ENCODE data around the gene MAFG. TPM values are rescaled to one million over a fixed set of nuclear protein-coding genes. Genes with fewer than 3 reads are reported as not detected.
A peak's percentile ranks its signal among the peaks of the same experiment; 100 is the strongest.

MAFG gene
- total RNA-seq, 1 donor from 2014 or later, result 22.4 TPM

DNA sequence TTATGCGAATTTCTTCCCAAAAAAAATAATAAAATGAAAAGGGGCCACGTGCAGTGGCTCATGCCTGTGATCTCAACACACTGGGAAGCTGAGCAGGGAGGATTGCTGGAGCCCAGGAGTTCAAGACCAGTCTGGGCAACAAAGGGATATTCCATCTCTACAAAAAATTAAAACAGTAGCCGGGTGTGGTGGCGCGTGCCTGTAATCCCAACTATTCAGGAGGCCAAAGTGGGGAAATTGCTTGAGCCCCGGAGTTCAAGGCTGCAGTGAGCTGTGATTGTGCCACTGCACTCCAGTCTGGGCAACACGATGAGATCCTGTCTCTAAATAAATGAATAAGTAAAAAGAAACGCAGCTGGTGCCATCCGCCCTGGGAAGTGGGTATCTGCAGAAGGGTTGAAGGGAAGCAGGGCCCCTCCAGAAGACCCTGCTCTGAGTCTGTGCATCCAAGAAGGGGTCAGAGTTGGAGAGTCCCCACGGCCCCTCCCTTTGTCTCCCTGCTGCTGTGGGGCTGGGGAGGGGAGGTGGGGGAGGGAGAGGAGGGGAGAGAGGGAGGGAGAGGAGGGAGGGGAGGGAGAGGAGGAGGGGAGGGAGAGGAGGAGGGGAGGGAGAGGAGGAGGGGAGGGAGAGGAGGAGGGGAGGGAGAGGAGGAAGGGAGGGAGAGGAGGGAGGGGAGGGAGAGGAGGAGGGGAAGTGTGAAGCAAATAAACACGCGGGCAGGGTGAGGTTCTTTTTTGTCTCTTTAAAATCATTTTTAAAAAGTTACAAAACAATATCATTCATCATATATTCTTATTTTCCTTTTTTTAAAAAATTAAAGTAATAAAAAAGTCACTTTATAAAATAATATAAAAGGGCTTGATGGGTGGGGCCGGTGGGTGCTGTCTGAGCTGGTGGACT is 24.5 kb upstream of the MAFG start:
- H3K36me3 Mint-ChIP-seq, result no peaks in the 10 kb centered on the region
- no peak overlapping the region for H3K4me3 Mint-ChIP-seq
- TF ChIP-seq, protein P1, sequence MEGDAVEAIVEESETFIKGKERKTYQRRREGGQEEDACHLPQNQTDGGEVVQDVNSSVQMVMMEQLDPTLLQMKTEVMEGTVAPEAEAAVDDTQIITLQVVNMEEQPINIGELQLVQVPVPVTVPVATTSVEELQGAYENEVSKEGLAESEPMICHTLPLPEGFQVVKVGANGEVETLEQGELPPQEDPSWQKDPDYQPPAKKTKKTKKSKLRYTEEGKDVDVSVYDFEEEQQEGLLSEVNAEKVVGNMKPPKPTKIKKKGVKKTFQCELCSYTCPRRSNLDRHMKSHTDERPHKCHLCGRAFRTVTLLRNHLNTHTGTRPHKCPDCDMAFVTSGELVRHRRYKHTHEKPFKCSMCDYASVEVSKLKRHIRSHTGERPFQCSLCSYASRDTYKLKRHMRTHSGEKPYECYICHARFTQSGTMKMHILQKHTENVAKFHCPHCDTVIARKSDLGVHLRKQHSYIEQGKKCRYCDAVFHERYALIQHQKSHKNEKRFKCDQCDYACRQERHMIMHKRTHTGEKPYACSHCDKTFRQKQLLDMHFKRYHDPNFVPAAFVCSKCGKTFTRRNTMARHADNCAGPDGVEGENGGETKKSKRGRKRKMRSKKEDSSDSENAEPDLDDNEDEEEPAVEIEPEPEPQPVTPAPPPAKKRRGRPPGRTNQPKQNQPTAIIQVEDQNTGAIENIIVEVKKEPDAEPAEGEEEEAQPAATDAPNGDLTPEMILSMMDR (conservative IDR thresholded peaks at IDR 0.05), result no peak
- no peak overlapping the region for H3K27ac Mint-ChIP-seq
- no peaks in the 10 kb centered on the region for H3K9me3 Mint-ChIP-seq
- H3K27me3 Mint-ChIP-seq, result peaks cover 4% of the 10 kb centered on the region
- no peak for DNase-seq (ENCODE audit: extremely low spot score, unreplicated experiment)
- no peaks in the 10 kb centered on the region for H3K4me1 Mint-ChIP-seq (ENCODE audit: unreplicated experiment)

DNA sequence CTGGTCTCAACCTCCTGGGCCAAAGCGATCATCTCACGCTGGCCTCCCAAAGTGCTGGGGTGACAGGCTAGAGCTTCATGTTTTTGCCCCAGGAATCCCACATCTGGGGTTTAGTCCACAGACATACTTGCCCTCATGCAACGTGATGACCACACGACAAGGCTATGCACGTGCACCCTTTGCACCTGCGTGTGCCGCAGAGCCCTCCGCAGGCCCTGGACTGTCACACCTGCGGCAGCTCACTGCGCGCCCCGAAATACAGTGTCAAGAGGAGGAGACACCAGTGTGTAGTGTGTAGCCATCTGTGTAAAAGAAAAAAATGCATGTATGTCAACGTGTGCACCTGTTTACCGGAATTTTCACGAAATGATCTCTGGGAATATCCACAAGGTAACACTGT is 23.0 kb upstream of the MAFG start:
- TF ChIP-seq, protein P1 (conservative IDR thresholded peaks at IDR 0.05), result no peak
- Mint-ChIP-seq H3K27me3 (peaks cover 4% of the 10 kb centered on the region), H3K4me3 (no peak overlapping the region), H3K36me3 (no peaks in the 10 kb centered on the region), H3K27ac (no peak overlapping the region), H3K4me1 (ENCODE audit: unreplicated experiment) (no peaks in the 10 kb centered on the region), H3K9me3 (no peaks in the 10 kb centered on the region)
- no peak for DNase-seq (ENCODE audit: extremely low spot score, unreplicated experiment)

DNA sequence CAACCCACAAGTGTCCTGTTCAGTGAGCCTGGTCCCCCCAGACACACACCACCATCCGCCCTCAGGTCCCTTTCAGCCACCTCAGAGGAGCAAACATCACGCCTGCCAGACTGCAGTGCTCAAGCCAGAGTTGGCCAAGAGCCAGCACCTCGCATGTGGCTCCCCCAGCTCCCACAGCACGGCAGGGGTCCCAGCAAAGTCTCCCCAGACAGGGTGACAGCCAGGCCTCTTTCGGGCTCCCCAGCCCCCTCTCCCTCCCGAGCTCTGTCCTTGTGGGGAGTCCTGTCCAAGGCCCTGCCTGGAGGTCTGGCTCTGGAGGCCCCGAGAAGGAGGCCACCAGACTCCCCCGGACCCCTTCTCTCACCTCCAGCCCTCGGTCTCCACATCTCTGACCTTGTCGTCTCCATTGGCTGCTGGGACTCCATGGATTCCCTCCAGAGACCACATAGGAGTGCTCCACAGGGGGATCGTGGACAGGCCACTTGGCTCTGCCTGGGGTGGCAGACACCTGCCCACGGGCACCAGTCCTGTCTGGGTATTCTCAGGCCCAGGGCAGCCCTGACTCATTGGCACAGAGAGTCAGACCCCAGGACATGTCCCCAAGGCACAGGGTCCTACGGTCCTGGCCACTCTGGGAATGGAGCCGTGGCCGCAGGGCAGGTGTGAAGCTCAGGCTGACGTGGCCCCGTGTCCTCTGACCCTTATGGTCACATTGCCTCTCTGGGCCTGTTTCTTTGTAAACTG is 21.3 kb upstream of the MAFG start:
- H3K9me3 Mint-ChIP-seq, result no peaks in the 10 kb centered on the region
- DNase-seq (ENCODE audit: extremely low spot score, unreplicated experiment), result peak; percentile 69
- no peak overlapping the region for H3K4me3 Mint-ChIP-seq
- H3K27ac Mint-ChIP-seq, result no peak overlapping the region
- no peaks in the 10 kb centered on the region for H3K36me3 Mint-ChIP-seq
- no peaks in the 10 kb centered on the region for H3K4me1 Mint-ChIP-seq (ENCODE audit: unreplicated experiment)
- TF ChIP-seq, protein P1 (conservative IDR thresholded peaks at IDR 0.05), result no peak
- peaks cover 4% of the 10 kb centered on the region for H3K27me3 Mint-ChIP-seq

DNA sequence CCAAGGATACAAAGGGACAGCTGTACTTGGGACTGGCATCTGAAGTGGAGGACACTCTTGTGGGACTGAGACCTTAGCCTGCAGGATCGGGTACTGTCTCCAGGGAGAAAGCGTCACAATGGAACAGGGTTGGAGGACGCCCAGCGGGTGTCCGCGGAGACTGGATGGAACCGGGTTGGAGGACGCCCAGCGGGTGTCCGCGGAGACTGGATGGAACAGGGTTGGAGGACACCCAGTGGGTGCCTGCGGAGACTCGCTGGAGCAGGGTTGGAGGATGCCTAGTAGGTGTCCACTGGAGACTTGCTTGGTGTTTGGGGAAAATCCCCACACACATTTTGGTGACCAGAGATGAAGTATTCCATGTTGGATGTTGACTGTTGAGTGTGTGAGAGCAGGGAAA is 19.7 kb upstream of the MAFG start, which contains the start of gene MYADML2:
MYADML2 (minus strand) TSS at position 45 of the 400 bp plus-strand sequence. CDS start 5,492 bp downstream, outside the sequence.
- Mint-ChIP-seq H3K27ac (no peak within 1 kb of the TSS), H3K4me3 (no peak within 1 kb of the TSS), H3K9me3 (no peaks in the 10 kb centered on the region)

DNA sequence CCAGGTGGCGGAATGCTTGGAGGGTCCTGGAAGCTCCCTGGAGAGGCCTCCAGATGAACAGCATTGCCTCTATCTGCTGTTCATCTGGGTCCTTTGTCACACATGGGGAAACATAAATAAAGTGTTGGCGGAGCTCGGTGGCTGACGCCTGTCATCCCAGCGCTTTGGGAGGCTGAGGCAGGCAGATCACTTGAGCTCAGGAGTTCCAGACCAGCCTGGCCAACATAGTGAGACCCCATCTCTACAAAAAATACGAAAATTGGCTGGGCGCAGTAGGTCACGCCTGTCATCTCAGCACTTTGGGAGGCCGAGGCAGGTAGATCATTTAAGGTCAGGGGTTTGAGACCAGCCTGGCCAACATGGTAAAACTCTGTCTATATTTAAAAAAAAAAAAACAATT is 17.3 kb upstream of the MAFG start:
- Mint-ChIP-seq H3K27me3 (peaks cover 4% of the 10 kb centered on the region), H3K9me3 (no peaks in the 10 kb centered on the region), H3K36me3 (no peaks in the 10 kb centered on the region), H3K4me3 (no peak overlapping the region), H3K27ac (no peak overlapping the region), H3K4me1 (ENCODE audit: unreplicated experiment) (no peaks in the 10 kb centered on the region)
- no peak for DNase-seq (ENCODE audit: extremely low spot score, unreplicated experiment)
- TF ChIP-seq, protein P1 (conservative IDR thresholded peaks at IDR 0.05), result no peak

More for the DNA sequence above, 19.7 kb upstream of the MAFG start, which contains the start of gene MYADML2:
- Mint-ChIP-seq H3K4me1 (ENCODE audit: unreplicated experiment) (no peaks in the 10 kb centered on the region), H3K27me3 (peaks cover 4% of the 10 kb centered on the region), H3K36me3 (no peaks in the 10 kb centered on the region)
- DNase-seq (ENCODE audit: extremely low spot score, unreplicated experiment), result no peak
- TF ChIP-seq, protein P1 (conservative IDR thresholded peaks at IDR 0.05), result no peak

All from type B pancreatic cell (in vitro differentiated cells).